OCI-LY3 (cell line): Measurements from ENCODE around the gene CLCN5.

Source experiments
- H2AFZ ChIP-seq: fragments of 200-600, 300-600 bp; shearing (Covaris generic); 2 replicates; pipeline ENCODE4 v1.6.0; 2014; ENCODE audit warnings: antibody characterized with exemption, low read depth, low read length
- H3K27ac ChIP-seq: fragments of 200-600, 300-600 bp; sonication (generic); 2 replicates; pipeline ENCODE4 v1.5.1; 2014; ENCODE audit warnings: mild to moderate bottlenecking, low read length, moderate library complexity, mixed read lengths
- H3K27me3 ChIP-seq: fragments of 200-600, 300-600 bp; sonication (generic); 2 replicates; pipeline ENCODE4 v1.6.1; 2014; ENCODE audit warnings: low read depth, low read length, mixed read lengths
- H3K36me3 ChIP-seq: fragments of 200-600, 300-600 bp; sonication (generic); replicated peaks from 2 replicates; pipeline ENCODE3; 2014; ENCODE audit warnings: low read depth, low read length, mixed read lengths
- H3K4me1 ChIP-seq: fragments of 300-600, 200-600 bp; sonication (generic); 2 replicates; pipeline ENCODE4 v1.6.1; 2014; ENCODE audit warnings: low read length, mixed read lengths
- H3K4me2 ChIP-seq: fragments of 200-600, 300-600 bp; sonication (generic); 2 replicates; pipeline ENCODE4 v1.6.1; 2014; ENCODE audit warnings: low read length, mixed read lengths
- H3K4me3 ChIP-seq: fragments of 300-600, 200-600 bp; sonication (generic); 2 replicates; pipeline ENCODE4 v1.5.1; 2014; ENCODE audit warnings: antibody characterized with exemption, mild to moderate bottlenecking, low read length, moderate library complexity
- H3K79me2 ChIP-seq: fragments of 300-600, 200-600 bp; shearing (Covaris generic); 2 replicates; pipeline ENCODE4 v1.6.1; 2014; ENCODE audit warnings: mild to moderate bottlenecking, low read length, mixed read lengths
- H3K9ac ChIP-seq: fragments of 300-600, 200-600 bp; shearing (Covaris generic); 2 replicates; pipeline ENCODE4 v1.6.0; 2014; ENCODE audit warnings: mild to moderate bottlenecking, low read length, moderate library complexity
- H3K9me3 ChIP-seq: fragments of 200-600, 300-600 bp; shearing (Covaris generic); 2 replicates; pipeline ENCODE4 v1.6.1; 2014; ENCODE audit warnings: low read length, mixed read lengths; ENCODE audit not compliant: insufficient read depth
- H4K20me1 ChIP-seq: fragments of 200-600, 300-600 bp; sonication (generic); 2 replicates; pipeline ENCODE4 v1.6.1; 2016; ENCODE audit warnings: low read length, mixed read lengths; ENCODE audit not compliant: insufficient read depth
- EZH2phosphoT487 ChIP-seq: fragments of 200-600 bp; shearing (Covaris generic); IDR thresholded peaks from 2 replicates; pipeline ENCODE4 v1.6.1; 2018; ENCODE audit warnings: antibody characterized with exemption, mixed run types, low read depth
- TF ChIP-seq, protein P1 (sequence below): fragments of 200-600, 300-600 bp; sonication (generic); IDR thresholded peaks from 2 replicates; pipeline ENCODE4 v1.5.1; 2014; ENCODE audit warnings: antibody characterized with exemption, low read length, low read depth

Gene CLCN5

GRCh38 chrX:50125480-50125879 lies 203.1 kb downstream of the CLCN5 start:
- Histone ChIP-seq H4K20me1 (no peaks in the 10 kb centered on the region), H3K9me3 (no peaks in the 10 kb centered on the region), H3K4me2 (no peak overlapping the region), H3K36me3 (no peaks in the 10 kb centered on the region), H3K4me1 (no peaks in the 10 kb centered on the region), H3K27ac (no peak overlapping the region), H2AFZ (no peak overlapping the region), H3K27me3 (no peaks in the 10 kb centered on the region), H3K4me3 (no peak overlapping the region), H3K79me2 (no peaks in the 10 kb centered on the region), H3K9ac (no peak overlapping the region)
- TF ChIP-seq EZH2phosphoT487 = no peak
- TF ChIP-seq, protein P1, sequence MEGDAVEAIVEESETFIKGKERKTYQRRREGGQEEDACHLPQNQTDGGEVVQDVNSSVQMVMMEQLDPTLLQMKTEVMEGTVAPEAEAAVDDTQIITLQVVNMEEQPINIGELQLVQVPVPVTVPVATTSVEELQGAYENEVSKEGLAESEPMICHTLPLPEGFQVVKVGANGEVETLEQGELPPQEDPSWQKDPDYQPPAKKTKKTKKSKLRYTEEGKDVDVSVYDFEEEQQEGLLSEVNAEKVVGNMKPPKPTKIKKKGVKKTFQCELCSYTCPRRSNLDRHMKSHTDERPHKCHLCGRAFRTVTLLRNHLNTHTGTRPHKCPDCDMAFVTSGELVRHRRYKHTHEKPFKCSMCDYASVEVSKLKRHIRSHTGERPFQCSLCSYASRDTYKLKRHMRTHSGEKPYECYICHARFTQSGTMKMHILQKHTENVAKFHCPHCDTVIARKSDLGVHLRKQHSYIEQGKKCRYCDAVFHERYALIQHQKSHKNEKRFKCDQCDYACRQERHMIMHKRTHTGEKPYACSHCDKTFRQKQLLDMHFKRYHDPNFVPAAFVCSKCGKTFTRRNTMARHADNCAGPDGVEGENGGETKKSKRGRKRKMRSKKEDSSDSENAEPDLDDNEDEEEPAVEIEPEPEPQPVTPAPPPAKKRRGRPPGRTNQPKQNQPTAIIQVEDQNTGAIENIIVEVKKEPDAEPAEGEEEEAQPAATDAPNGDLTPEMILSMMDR = no peak

- TF ChIP-seq EZH2phosphoT487 = no peak
- TF ChIP-seq, protein P1 = no peak
- H3K27me3 ChIP-seq = no peaks in the 10 kb centered on the region
- H2AFZ ChIP-seq = no peak overlapping the region
- H3K36me3 ChIP-seq = no peaks in the 10 kb centered on the region
- H3K4me1 ChIP-seq = no peaks in the 10 kb centered on the region
- H3K4me2 ChIP-seq = no peak overlapping the region
- H4K20me1 ChIP-seq = no peaks in the 10 kb centered on the region
- no peak overlapping the region for H3K4me3 ChIP-seq
- H3K27ac ChIP-seq = no peak overlapping the region
- no peaks in the 10 kb centered on the region for H3K9me3 ChIP-seq
- no peak overlapping the region for H3K9ac ChIP-seq
- H3K79me2 ChIP-seq = no peaks in the 10 kb centered on the region
Observed at GRCh38 chrX:50147972-50148371, 225.6 kb downstream of the CLCN5 start.
